GM18517 (cell line): Measurements from ENCODE around the gene PADI1.

Experiments used
- ATAC-seq: cut with Tn5 transposase; IDR thresholded peaks from one replicate; pipeline ENCODE4 v1.9.1; 2021; ENCODE audit warnings: mild to moderate bottlenecking, moderate library complexity; ENCODE audit not compliant: unreplicated experiment

PADI1 gene

DNA sequence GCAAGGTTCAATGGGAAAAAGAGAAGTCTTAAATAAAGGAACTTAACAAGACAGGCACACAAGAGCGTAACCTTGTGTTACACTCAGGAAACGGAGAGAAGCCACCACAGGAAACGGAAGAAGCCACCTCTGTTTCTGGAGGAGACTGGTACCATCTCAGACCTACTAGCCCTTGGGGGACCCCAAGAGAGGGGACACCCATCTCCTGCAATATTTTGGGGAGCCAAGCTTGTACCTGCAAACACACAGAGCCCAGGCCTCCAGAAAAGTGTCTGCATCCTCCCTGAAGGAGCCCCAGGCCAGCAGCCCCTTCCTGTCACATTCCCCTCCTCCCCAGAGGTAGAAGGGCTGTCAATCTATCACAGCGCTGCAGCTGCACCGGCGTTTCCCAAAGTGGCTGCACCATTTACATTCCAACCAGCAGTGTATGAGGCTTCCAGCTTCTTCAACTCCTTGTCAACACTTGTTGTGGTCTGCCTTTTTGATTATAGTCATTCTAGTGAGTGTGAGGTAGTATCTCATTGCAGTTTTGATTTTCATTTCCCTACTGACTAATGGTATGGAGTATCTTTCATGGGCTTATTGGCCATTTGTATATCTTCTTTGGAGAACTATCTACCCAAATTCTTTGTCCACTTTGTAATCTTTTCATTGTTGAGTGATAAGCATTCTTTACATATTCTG lies 23.0 kb upstream of the PADI1 start:
- no peak for ATAC-seq

DNA sequence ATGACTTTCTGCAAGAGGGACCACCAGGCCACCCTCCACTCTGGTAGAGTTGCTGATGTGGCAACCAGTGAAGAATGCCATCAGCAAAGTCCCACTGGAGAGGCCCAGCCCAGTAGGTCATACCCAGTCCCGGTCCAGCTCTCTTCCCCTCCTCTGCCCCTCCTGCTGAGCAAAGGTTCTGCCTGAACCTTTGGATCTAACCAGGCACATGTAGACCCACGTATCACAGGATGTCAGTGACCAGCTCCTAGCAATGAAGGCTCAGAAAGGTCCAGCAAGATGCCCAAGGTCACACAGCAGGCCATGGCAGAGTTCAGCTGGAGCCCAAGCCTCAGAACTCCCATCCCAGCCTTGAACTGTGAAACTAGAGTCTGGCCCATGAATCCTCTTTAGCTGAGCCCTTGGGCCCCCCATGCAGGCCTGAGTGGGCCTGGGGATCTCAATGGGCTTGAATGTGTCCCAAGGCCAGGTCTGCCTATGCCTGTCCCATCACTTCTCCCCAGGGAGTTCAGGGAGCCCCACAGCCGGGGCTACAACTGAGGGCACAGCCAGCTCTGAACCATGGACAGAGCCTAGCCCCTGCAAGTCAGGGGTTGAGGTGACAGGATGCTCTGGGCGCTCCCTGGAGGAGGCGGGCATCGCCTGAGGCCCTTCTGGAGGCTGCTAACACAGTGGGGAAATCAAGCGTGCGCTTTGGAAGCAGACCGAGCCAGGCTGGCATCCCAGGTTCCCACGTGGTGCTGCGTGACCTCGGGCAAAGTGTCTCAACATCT lies 21.4 kb upstream of the PADI1 start:
- no peak for ATAC-seq

DNA sequence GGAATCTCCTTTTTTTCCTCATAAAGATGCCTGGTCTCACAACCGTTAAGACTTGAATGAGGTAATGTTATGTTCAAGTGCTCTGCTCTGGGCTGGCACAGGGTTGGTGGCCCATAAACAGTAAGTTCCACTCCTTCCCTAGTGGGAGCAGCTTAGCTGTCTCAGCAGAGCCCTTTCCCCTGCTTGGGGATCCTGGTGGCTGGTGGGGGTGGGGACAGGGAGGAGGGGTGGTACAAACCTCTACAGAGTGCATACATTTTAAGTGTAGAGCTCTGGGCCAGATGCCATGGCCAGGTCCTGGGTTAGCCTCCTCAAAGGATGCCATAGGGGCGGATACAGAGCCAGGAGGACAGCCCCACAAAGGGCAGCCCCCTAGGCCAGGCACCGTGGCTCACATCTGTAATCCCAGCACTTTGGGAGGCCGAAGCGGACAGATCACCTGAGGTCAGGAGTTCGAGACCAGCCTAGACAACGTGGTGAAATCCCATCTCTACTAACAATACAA lies 20.7 kb upstream of the PADI1 start:
- ATAC-seq = no peak

DNA sequence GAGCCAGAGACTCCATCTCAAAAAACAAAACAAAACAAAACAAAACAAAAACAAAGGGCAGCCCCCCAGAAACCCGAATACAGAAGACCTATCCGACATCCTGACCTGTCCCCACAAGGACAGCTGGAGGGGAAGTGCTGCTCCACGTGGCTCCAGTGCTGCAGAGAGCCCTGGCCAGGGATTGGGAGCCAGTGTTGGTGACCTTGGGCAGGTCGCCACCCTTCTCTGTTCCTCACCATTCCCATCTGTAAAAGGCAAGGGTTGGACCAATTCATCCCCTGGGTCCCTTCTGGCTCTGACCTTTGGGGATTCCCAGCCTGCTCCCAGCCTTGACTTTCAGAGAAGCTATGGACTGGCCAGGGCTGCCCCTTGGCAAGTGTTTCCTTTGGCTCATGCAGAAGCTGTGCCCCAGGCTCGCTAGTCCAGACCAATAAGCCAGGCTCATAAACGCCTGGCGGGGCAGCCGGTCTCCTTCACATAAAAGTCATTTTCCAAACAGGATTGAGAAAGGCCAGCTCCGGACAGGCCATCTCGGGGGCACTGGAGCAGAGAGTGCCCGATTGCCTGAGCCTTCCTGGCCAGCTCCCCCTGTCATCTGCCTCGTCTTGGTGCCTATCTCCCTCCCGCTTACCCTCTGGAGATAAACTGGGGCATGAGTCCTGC lies 20.0 kb upstream of the PADI1 start:
- ATAC-seq = no peak

DNA sequence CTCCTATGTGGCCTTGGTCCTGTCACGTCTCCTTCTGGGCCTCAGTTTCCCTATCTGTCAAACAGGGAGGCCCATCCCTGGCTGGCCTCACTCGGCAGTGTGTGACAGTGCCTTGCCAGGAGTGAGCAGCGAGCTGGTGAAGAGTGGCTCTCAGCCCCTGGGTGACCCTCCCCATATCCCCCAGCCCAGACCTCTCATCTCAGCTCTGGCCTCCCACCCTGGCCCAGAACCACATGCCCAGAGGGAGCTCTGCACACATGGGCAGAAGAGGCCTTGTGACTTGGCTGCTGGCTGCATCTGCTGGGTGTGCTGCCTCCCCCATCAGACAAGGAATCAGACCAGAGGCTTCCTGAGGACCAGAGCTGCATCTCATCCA lies 19.5 kb upstream of the PADI1 start:
- no peak for ATAC-seq

DNA sequence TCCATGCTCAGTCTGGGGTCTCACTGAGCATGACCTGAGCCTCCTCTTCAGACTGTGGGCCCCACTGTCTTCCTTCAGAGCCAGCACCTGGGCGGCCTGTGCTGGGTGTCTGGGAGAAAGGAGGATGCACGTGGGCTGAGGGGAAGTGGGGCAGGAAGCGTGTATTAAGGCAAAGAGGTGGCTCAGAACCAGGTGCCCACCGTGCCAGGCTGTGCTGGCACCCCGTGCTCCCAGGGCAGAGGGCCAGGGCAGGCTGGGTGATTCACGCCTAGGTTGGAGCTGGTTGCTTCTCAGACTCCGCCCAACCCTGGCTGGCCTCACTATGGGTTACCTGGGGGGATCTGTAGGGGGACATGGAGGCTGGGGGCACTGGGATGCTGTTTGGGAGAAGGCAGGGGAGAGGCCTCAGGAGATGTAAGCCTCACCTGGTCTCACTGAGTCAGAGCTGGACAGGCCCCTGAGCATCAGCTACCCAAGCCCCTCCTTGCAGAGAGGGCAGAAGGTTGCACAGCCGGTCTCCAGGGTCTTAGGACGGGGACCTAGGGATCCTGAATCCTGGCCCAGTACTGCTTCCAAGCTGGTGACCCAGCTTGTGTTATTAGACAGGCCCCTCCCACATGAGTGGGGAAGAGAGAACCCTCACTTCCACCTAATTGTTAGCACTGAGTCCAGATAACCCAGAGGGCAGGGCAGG lies 18.6 kb upstream of the PADI1 start:
- ATAC-seq = no peak

DNA sequence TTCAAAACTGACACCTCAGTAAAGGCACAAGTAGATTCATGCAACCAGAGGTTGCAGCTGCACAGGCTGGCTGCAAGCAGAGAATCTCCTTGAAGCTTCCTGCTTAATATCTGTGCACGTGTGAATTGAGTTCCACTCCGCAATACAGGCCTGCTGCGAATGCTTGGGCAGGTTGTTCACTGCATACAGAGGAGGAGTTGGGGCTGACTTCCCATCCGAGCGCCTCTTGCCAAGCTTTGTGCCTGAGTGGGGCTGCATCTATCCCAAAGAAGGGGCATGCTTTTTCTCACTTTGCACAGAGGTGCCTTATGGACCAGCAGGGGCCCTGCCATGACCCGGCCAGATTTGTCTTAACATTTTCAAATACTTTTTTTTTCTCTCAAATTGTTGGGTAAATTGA lies 17.9 kb upstream of the PADI1 start:
- no peak for ATAC-seq

DNA sequence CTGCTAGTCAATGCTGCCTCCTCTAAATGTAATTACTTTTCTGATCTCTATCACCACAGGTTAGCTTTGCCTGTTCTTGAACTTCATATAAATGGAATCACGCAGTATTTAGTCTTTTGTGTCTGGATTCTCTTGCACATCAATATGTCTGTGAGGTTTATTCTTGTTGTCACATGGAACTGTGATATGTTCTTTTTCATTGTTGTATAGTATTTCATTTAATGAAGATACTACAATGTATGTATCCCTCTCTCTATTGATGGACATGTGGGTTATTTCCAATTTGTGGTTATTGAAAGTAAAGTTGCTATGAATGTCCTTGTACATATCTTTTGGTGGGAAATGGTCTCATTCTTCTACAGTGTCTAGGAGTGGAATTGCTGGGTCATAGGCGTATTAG lies 16.7 kb upstream of the PADI1 start:
- ATAC-seq = no peak

DNA sequence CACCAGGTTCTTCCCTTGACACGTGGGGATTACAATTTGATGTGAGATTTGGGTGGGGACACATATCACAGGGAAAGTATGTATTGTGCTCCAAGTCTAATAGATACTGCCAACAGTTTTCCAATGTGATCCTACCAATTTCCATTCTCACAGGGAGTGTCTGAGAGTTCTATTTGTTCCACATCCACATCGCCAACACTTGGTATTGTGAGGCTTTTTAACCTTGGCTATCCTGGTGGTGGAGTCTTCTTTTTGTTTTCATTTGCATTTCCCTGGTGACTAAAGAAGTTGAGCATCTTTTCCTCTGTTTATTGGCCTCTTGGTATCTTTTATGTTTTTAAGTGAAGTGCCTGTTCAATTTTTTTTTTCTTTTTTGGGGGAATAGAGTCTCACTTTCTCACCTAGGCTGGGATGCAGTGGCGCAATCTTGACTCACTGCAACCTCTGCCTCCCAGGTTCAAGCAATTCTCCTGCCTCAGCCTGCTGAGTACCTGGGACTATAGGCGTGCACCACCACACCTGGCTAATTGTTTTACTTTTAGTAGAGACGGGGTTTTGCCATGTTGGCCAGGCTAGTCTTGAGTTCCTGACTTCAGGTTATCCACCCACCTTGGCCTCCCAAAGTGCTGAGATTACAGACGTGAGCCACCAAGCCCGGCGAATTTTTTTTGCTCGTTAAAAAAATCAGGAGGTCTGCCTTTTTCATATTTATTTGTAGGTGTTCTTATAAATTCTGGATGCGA lies 15.9 kb upstream of the PADI1 start:
- no peak for ATAC-seq

DNA sequence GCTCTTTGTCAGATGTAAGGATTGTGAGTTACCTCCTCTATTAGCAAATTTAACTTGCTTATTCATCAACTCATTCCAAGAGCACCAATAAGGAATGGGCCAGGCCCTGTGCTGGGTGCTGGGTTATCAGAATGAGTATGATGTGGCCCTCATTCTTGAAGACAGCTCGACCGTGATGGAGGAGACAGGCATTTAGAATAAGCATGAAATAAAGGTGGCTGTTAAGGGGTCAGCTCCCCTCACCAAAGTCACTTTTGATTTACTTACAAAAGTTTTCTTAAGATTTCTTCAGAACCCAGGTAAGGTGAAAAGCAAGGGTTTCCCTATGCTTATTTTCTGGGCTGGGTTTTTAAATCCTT lies 15.3 kb upstream of the PADI1 start:
- no peak for ATAC-seq

DNA sequence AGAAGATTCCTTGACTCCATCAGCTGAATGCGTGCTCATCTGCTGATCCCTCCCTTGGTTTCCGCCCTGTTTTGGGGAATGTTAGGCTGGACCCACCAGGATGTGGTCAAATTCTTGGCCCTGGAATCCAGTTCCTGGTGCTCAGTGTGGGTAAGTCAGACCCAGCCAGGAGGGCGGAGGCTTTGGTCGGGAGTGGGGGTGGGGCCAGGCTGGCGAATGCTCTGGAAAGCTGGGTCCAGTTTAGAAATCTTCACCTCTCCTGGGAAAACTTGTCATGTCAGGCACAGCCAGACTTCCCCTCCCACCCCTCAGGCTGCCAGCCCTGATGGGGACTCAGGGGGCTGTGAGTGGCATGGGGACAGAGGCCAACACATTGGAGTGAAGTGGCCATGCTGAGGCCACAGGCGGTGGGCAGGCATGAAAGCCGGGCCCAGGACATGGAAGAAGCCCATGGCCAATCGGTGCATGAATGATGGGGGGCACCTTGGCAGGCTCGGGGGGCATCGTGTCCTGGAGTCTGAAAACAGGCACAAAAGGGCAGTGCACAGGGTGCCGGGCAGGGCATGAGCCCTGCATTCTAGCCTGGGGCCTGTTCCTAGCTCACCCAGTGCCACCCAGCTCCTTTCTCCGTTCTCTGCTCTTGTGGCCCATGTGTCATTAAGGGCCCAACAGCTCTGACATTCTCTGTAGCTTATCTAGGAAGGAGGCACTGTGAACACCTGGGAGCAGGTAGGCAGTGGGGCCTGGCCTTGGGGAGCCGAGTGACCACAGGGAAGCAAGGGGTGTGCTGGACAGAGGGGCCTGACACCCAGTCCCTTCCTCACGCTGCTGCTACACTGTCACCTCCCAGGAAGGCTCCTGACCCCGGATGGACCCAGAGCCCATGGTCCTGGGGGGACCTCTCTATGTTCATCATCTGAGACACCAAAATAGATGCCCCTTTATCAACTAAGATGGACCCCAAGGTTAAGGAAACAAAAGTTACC lies 14.6 kb upstream of the PADI1 start:
- ATAC-seq = no peak

DNA sequence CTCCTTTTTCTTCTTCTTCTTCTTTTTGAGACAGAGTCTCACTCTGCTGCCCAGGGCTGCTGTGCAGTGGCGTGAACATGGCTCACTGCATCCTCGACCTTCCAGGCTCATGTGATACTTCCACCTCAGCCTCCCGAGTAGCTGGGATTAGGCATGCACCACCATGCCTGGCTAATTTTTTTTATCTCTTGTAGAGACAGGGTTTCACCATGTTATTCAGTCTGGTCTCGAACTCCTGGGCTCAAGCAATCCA lies 13.0 kb upstream of the PADI1 start:
- ATAC-seq = no peak

DNA sequence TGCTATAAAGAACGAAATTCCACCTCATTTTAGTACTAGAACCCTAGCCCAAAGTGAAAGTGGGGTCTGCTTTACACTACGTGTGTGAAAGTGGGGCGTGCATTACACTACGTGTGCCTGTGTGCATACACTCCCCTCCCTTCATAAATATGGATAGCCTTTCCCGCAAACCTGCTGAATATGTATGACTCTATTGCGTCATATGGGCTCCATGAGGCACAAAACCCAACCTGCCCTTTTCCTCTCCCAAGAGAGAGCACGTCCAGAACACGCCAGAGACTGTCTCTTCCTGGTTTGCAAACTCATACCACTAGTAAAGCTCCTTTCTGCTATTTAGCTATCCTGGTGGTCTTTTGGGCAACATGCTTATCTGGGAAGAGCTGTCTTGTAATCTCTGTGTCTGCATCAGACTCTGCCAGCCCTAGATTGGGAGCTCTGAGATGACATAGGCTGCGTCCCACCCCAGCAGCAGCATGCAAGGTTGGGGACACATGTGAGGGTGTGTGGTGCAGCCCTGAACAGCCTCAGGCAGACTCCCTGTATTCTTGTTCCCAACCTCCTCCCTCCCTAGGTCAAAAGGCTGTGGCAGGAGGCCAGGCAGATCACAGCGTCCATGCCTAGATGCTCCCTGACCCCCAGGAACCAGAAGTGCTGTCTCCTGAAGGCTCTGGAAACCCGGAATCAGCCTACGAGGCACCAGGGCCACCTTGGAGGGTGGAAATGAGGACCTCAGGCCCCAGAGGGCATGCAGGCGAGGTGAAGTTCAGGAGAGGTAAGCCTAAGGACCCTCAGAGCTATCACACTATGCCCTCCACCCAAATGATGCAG lies 12.3 kb upstream of the PADI1 start:
- no peak for ATAC-seq

DNA sequence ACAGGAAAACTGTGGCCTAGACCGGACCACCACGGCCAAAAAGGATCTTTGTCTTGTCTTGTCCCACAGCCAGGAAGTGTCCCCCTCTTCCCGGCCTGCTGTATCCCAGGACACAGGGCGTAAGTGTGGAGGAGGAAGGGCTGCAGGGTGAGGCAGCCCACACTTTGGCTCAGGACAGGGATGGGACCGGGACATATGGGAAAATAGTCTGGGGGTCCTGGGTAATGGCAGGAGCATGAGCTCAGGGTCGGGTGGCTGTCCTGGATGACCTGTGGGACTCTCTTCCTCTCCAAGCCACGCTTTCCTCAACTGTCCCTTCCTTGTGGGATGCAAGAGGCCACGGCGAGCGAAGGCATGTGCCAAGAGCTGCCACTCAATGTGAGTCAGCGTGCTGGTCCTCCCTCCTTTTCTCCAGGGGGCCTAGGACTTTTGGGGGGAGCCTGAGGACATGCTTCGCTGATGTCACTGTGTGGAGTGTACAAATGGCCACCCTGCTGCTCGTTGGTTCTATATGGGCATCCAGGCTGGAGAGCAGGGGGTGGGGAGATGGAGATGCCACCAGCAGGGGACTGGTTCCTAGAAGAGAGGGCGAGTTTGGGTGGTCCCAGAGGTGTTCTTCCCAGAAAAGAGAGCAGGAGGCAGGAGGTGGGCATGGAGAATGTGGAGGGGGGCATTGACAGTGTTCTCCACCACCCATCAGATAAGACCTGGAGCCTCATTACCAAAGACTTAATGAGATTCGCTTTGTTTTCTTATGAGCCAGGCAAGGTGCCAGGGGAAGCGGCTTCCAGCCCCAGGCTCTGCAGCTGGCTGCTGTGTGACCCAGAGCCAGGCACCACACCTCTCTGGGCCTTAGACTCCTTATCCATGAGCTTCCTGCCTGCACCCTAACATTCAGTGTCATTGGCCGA lies 11.5 kb upstream of the PADI1 start:
- no peak for ATAC-seq

DNA sequence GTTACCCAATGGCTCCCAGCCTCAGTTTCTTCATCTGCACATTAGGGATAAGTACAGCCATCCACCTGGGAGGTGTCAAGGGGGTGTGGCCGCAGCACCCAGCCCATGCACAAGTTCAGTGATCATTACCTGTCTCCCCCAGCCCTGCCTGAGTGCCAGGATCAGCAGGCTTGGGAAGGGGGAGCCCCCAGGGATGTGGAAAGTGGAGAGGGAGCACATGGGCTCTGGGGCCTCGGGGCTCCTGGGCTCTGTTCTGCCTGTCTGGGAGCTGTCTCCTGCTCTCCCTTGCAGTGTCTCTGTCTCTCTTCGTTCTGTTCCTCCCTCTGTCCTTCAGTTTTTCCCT lies 10.8 kb upstream of the PADI1 start:
- no peak for ATAC-seq

DNA sequence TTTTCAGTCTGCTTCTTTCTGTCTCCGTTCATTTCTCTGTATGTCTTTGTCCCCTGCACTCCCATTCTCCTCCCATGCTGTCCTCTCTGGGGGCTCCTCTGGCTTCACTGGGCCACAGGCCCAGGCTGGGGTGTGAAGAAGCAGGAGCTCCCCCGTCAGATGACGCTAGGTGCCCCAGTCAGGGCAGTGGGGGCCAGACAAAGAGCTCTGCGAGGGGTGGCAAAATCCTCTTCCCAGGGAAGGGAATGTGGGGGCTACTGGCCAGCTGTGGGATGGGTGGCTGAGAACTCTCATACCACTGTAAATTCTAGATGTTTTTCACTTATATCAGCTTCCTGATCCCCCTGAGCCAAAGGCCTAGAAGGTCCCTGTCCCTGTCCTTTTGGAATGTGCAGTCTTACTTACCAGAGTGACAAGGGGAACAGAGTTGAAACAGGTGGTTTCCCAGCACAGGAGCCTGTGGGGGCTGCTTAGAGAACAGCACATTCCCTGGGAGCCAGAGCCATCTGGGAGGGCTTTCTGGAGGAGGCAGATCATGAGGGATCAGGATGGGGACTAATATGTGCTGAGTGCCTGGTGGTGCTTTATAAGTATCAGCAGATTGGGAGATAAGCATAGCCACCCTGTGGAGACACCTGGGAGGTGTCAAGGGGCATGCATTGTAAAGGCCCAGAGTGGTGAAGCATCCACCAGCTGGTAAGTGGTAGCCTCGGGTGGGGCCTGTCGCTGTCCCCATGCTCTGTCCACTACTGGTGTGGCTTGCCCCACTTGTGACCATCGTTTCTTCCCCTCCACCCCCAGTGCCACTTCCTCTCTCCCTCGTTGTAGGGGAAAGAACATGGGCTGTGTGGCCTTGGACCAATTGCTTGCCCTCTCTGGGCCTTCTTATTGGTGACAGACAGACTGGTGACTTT lies 10.1 kb upstream of the PADI1 start:
- no peak for ATAC-seq

DNA sequence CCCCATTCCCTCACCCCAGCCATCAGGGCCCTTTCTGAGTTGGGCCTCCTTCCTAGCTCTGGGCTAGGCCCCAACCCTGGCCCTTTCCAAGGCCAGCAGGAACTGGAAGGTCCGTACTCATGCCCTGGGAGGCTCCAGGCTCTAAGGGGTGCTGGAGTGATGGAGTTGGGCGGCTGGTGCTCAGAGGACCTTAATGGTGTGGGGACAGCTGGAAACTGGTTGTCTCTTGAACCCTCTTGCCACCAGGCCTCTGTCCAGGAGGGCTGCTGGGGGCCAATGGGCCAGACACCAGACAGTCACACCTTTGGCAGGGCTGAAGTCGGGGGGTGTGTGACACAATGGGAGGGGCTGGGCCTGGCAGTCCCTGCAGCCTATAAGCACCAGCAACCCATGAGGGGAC lies 9.2 kb upstream of the PADI1 start:
- no peak for ATAC-seq
